GM10266 (cell line): ENCODE data around the gene RBM22.

Experiments
- DNase-seq: peaks from one replicate; pipeline ENCODE4 v3.0.0; 2012; ENCODE audit errors: extremely low spot score
- TF ChIP-seq, protein P1 (sequence below): IDR thresholded peaks from 2 replicates; pipeline ENCODE4 v1.5.1; 2012; ENCODE audit warnings: mild to moderate bottlenecking, low read depth; ENCODE audit not compliant: control insufficient read depth, insufficient read depth; ENCODE audit errors: missing control alignments

RBM22 gene

GRCh38 chr5:150662731-150663516, 37.9 kb downstream of the RBM22 start:
- DNase-seq: no peak
- TF ChIP-seq, protein P1, sequence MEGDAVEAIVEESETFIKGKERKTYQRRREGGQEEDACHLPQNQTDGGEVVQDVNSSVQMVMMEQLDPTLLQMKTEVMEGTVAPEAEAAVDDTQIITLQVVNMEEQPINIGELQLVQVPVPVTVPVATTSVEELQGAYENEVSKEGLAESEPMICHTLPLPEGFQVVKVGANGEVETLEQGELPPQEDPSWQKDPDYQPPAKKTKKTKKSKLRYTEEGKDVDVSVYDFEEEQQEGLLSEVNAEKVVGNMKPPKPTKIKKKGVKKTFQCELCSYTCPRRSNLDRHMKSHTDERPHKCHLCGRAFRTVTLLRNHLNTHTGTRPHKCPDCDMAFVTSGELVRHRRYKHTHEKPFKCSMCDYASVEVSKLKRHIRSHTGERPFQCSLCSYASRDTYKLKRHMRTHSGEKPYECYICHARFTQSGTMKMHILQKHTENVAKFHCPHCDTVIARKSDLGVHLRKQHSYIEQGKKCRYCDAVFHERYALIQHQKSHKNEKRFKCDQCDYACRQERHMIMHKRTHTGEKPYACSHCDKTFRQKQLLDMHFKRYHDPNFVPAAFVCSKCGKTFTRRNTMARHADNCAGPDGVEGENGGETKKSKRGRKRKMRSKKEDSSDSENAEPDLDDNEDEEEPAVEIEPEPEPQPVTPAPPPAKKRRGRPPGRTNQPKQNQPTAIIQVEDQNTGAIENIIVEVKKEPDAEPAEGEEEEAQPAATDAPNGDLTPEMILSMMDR: no peak

GRCh38 chr5:150661821-150662596, 38.9 kb downstream of the RBM22 start:
- TF ChIP-seq, protein P1: no peak
- DNase-seq: no peak

- DNase-seq: no peak
- TF ChIP-seq, protein P1: no peak
Observed at GRCh38 chr5:150661086-150661485, 39.8 kb downstream of the RBM22 start, which contains the start of gene MYOZ3. MYOZ3 (plus strand) TSS chr5:150661251; CDS start chr5:150662942, 1,691 bp downstream.

- TF ChIP-seq, protein P1: no peak
- no peak for DNase-seq
Observed at GRCh38 chr5:150660108-150660831, 40.6 kb downstream of the RBM22 start.

DNA sequence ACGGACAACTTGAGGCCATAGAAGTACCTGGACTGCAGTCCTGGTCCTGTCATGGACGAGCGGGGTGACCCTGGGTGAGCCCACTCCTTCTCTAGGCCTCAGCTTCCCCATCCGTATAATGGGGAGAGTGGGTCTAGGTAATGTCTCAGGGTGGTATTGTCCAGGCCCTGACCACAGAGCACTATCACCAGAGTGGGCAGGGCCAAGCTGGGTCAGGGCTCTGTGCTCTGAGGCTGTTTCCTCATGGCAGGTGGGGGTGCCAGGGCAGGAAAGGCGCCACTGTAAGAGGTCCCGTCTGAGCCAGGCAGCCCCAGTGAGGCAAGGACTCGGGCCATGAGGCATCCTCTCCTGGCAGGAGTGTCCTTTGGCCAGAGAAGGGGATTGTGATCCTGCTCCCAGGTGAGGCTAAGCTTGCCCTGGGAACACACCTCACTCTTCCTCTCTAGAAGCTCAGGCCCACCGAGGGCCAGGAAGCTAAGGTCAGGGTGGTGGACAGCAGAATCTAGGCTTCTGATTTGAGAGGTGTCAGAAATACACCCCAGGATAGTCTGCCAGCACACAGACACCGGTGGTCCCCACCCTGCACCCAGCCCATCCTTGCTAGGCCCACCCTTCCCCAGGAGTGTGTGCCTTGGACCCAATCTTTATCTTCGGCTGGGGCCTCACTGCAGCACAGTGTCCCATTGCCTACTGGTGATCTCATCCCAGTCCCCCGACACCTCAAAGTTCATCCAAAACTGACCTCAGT, 41.3 kb downstream of the RBM22 start:
- no peak for DNase-seq
- TF ChIP-seq, protein P1: no peak

DNA sequence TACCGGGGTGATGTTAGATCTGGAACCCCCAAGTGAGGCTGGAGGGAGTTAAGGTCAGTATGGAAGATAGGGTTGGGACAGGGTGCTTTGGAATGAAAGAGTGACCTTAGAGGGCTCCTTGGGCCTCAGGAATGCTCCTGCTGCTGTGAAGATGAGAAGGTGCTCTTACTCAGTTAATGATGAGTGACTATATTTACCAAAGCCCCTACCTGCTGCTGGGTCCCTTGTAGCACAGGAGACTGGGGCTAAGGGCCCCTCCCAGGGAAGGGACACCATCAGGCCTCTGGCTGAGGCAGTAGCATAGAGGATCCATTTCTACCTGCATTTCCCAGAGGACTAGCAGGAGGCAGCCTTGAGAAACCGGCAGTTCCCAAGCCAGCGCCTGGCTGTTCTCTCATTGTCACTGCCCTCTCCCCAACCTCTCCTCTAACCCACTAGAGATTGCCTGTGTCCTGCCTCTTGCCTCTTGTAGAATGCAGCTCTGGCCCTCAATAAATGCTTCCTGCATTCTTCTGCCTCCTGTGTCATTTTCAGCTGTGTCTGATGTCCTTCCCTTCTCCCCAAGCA, 42.1 kb downstream of the RBM22 start:
- DNase-seq: no peak
- TF ChIP-seq, protein P1: no peak
